H1 (cell line): ENCODE measurements around the gene NEMF. TPM values are rescaled to one million over a fixed set of nuclear protein-coding genes. Genes with fewer than 3 reads are reported as not detected.
"Not testable (repeated sequence)": the region's sequence is repeated elsewhere in the genome, so short reads cannot be mapped to it uniquely, and the experiment has no call there.

ENCODE experiments used
- CTCF ChIA-PET: fragments of 300-600 bp; sonication (Branson Sonifier 250); formaldehyde crosslinking; loops from one replicate; lab custom pipeline; 2021; ENCODE audit not compliant: partially characterized antibody; lab: Charles Lee
- POLR2A ChIA-PET: fragments of 300-600 bp; sonication (Branson Sonifier 250); formaldehyde crosslinking; loops from one replicate; lab custom pipeline; 2021; ENCODE audit warnings: inconsistent platforms; ENCODE audit not compliant: partially characterized antibody; lab: Charles Lee
- DNase-seq, 2 experiments: peaks; one replicate each; pipeline versions ENCODE4 v3.0.0 to v3.0.0-alpha.2; 2010 to 2022; ENCODE audit warnings: low spot score in 2 of 2, low read depth in 1 of 2, mixed read lengths in 1 of 2
- FAIRE-seq: peaks from 2 replicates; lab custom pipeline; 2011; peaks lifted over from hg19 to GRCh38; lab: Jason Lieb, UNC
- H2AFZ ChIP-seq: 2 replicates; pipeline ENCODE4 v1.8.1; 2012; ENCODE audit warnings: low read length, inconsistent platforms
- H2AK5ac ChIP-seq: 2 replicates; pipeline ENCODE4 v1.6.1; 2013; ENCODE audit warnings: low read depth, low read length
- H2BK120ac ChIP-seq: replicated peaks from 2 replicates; pipeline ENCODE3; 2013; ENCODE audit warnings: low read depth, low read length, inconsistent platforms
- H2BK12ac ChIP-seq: 2 replicates; pipeline ENCODE4 v1.6.1; 2013; ENCODE audit warnings: low read depth, low read length
- H2BK15ac ChIP-seq: 2 replicates; pipeline ENCODE4 v1.6.1; 2013; ENCODE audit warnings: low read length
- H2BK20ac ChIP-seq: 2 replicates; pipeline ENCODE4 v1.6.1; 2013; ENCODE audit warnings: low read length
- H2BK5ac ChIP-seq: 2 replicates; pipeline ENCODE4 v1.6.1; 2013; ENCODE audit warnings: low read depth, low read length
- H3K14ac ChIP-seq: 2 replicates; pipeline ENCODE4 v1.6.1; 2013; ENCODE audit warnings: inconsistent platforms; ENCODE audit not compliant: insufficient read length
- H3K18ac ChIP-seq: 2 replicates; pipeline ENCODE4 v1.6.1; 2013; ENCODE audit warnings: low read length; ENCODE audit errors: extremely low read depth
- H3K23ac ChIP-seq: 2 replicates; pipeline ENCODE4 v1.6.1; 2013; ENCODE audit warnings: inconsistent platforms; ENCODE audit not compliant: insufficient read length
- H3K23me2 ChIP-seq: 2 replicates; pipeline ENCODE4 v1.6.1; 2013; ENCODE audit warnings: low read depth, low read length
- H3K27ac ChIP-seq: 2 replicates; pipeline ENCODE4 v1.6.1; 2011; ENCODE audit warnings: low read depth, low read length, inconsistent platforms
- H3K27me3 ChIP-seq, 4 experiments: replicated peaks in 1 of 4; 1 replicate in 1 of 4; 2 replicates in 3 of 4; pipeline versions ENCODE4 v1.6.1 to v1.8.1; 2011 to 2013; ENCODE audit warnings: low read length in 3 of 4, mild to moderate bottlenecking in 3 of 4, inconsistent platforms in 2 of 4, mixed read lengths in 2 of 4, moderate library complexity in 1 of 4; ENCODE audit not compliant: control insufficient read depth in 3 of 4, insufficient read depth in 3 of 4; ENCODE audit errors: extremely low read depth in 1 of 4
- H3K36me3 ChIP-seq, 4 experiments: 2 replicates each; pipeline versions ENCODE4 v1.6.1 to v1.8.1; 2011 to 2013; ENCODE audit warnings: mild to moderate bottlenecking in 4 of 4, low read length in 3 of 4, moderate library complexity in 2 of 4, control low read depth in 1 of 4, inconsistent platforms in 1 of 4; ENCODE audit not compliant: insufficient read depth in 4 of 4, control insufficient read depth in 2 of 4
- H3K4ac ChIP-seq: replicated peaks from 2 replicates; pipeline ENCODE3; 2013; ENCODE audit warnings: low read length, low read depth, mixed read lengths, inconsistent platforms; ENCODE audit not compliant: insufficient read length
- H3K4me1 ChIP-seq, 4 experiments: replicated peaks in 1 of 4; 1 replicate in 1 of 4; 2 replicates in 3 of 4; pipeline versions ENCODE4 v1.6.1 to v1.8.1; 2011 to 2013; ENCODE audit warnings: low read length in 3 of 4, inconsistent platforms in 2 of 4, mixed read lengths in 1 of 4; ENCODE audit not compliant: insufficient read depth in 4 of 4, control insufficient read depth in 3 of 4
- H3K4me2 ChIP-seq, 2 experiments: 2 replicates each; pipeline versions ENCODE4 v1.6.1 to v1.8.1; 2011 to 2013; ENCODE audit warnings: low read depth in 2 of 2, low read length in 2 of 2, control low read depth in 1 of 2, inconsistent platforms in 1 of 2, mild to moderate bottlenecking in 1 of 2; ENCODE audit not compliant: insufficient read depth in 1 of 2
- H3K4me3 ChIP-seq, 4 experiments: fragments of 200-600, 300-600 bp in 1 of 4; sonication (generic), shearing (Covaris generic), sonication (Bioruptor Twin) in 1 of 4; 2 replicates each; pipeline versions ENCODE4 v1.5.1 to v1.8.1; 2011 to 2016; ENCODE audit warnings: low read length in 4 of 4, low read depth in 3 of 4, control low read depth in 2 of 4, inconsistent platforms in 2 of 4, mild to moderate bottlenecking in 2 of 4, mixed read lengths in 1 of 4, moderate library complexity in 1 of 4; ENCODE audit not compliant: insufficient read depth in 2 of 4; ENCODE audit errors: extremely low read depth in 1 of 4
- H3K56ac ChIP-seq: replicated peaks from 2 replicates; pipeline ENCODE3; 2013; ENCODE audit warnings: low read depth, mild to moderate bottlenecking, mixed read lengths, low read length, inconsistent platforms; ENCODE audit not compliant: insufficient read length
- H3K79me1 ChIP-seq: 2 replicates; pipeline ENCODE4 v1.6.1; 2013; ENCODE audit warnings: low read depth, low read length, control low read depth
- H3K79me2 ChIP-seq, 2 experiments: 2 replicates each; pipeline versions ENCODE4 v1.6.1 to v1.8.1; 2012 to 2013; ENCODE audit warnings: low read length in 2 of 2, mild to moderate bottlenecking in 2 of 2, inconsistent platforms in 1 of 2; ENCODE audit not compliant: insufficient read depth in 2 of 2, control insufficient read depth in 1 of 2
- H3K9ac ChIP-seq, 4 experiments: replicated peaks in 1 of 4; 1 replicate in 1 of 4; 2 replicates in 3 of 4; pipeline versions ENCODE4 v1.6.1 to v1.8.1; 2011 to 2013; ENCODE audit warnings: low read depth in 3 of 4, low read length in 3 of 4, control low read depth in 2 of 4, mild to moderate bottlenecking in 2 of 4, moderate library complexity in 2 of 4, inconsistent platforms in 1 of 4; ENCODE audit errors: extremely low read depth in 1 of 4
- H3K9me3 ChIP-seq, 2 experiments: 2 replicates each; pipeline versions ENCODE4 v1.6.1 to v1.8.1; 2012 to 2013; ENCODE audit warnings: mild to moderate bottlenecking in 2 of 2, moderate library complexity in 2 of 2, control low read depth in 1 of 2, inconsistent platforms in 1 of 2, low read depth in 1 of 2, low read length in 1 of 2, mixed read lengths in 1 of 2; ENCODE audit not compliant: insufficient read depth in 2 of 2
- H4K20me1 ChIP-seq, 2 experiments: replicated peaks in 1 of 2; 2 replicates each; pipeline versions ENCODE3 to v1.8.1; 2011 to 2013; ENCODE audit warnings: inconsistent platforms in 2 of 2, low read length in 2 of 2, mild to moderate bottlenecking in 1 of 2; ENCODE audit not compliant: insufficient read depth in 2 of 2, control insufficient read depth in 1 of 2
- H4K5ac ChIP-seq: 2 replicates; pipeline ENCODE4 v1.6.1; 2013; ENCODE audit warnings: low read length, low read depth, mixed read lengths, inconsistent platforms; ENCODE audit not compliant: insufficient read length
- H4K8ac ChIP-seq: 2 replicates; pipeline ENCODE4 v1.8.0; 2013; ENCODE audit warnings: mild to moderate bottlenecking, moderate library complexity, low read length, inconsistent platforms; ENCODE audit not compliant: insufficient read depth; ENCODE audit errors: extremely low read depth
- H4K91ac ChIP-seq: replicated peaks from 2 replicates; pipeline ENCODE3; 2013; ENCODE audit warnings: low read length, mixed read lengths, inconsistent platforms; ENCODE audit not compliant: insufficient read length
- ATF3 ChIP-seq: IDR thresholded peaks from 2 replicates; pipeline ENCODE4 v1.6.1; 2011; ENCODE audit warnings: low read depth, mild to moderate bottlenecking, low read length; ENCODE audit not compliant: insufficient read depth
- RXRA ChIP-seq: IDR thresholded peaks from 2 replicates; pipeline ENCODE4 v1.6.1; 2011; ENCODE audit warnings: low read depth, mild to moderate bottlenecking, low read length, moderate library complexity; ENCODE audit not compliant: insufficient read depth
- SAP30 ChIP-seq: fragments of 300-600 bp; sonication (generic); IDR thresholded peaks from 2 replicates; pipeline ENCODE4 v1.7.1; 2012; ENCODE audit warnings: low read length, moderate library complexity, mild to moderate bottlenecking, inconsistent platforms; ENCODE audit not compliant: insufficient read depth, insufficient replicate concordance
- TBP ChIP-seq: IDR thresholded peaks from 2 replicates; pipeline ENCODE4 v1.6.1; 2011; ENCODE audit warnings: low read depth, low read length, improper control_type of control experiment
- WGBS, 2 experiments: shearing (Covaris generic) in 1 of 2; methylation state at CpG; one replicate each; pipeline versions ENCODE4 v1.1.6 to v1.1.7; 2013 to 2015; ENCODE audit warnings: low lambda C conversion rate in 2 of 2, mixed read lengths in 2 of 2, inconsistent platforms in 1 of 2, low coverage in 1 of 2, missing lambda C conversion rate in 1 of 2; ENCODE audit not compliant: insufficient replicate concordance in 2 of 2, insufficient coverage in 1 of 2, insufficient read length in 1 of 2; ENCODE audit errors: extremely low coverage in 1 of 2, missing lambda C conversion rate in 1 of 2; 5-methylcytosine and 5-hydroxymethylcytosine counted together
- polyA plus RNA-seq, 7 experiments: library from polyadenylated mRNA; depleted of rRNA in 3 of 7; stranded (reverse) in 5 of 7; unstranded in 2 of 7; fragments of >200 nt in 5 of 7; fragments of 200-250 nt in 2 of 7; gene quantifications; 1 replicate in 5 of 7; 2 replicates in 1 of 7; 4 replicates in 1 of 7; pipeline versions ENCODE4 v1.2.1 to v1.2.3, GENCODE V29; 2011 to 2013; ENCODE audit warnings: missing spikeins in 2 of 7, mixed read lengths in 2 of 7
- total RNA-seq: library from RNA; stranded (reverse); fragmentation: NEBNext Ultra II Directional; extraction: Animal tissue kit (Norgen Biotek cat#: 25700); gene quantifications from 2 replicates; pipeline ENCODE4 v1.2.1, GENCODE V29; 2021

NEMF gene
- total and polyA plus RNA-seq, 2 of the 8 experiments (the other 6 are each of a cell fraction or from before 2014, with no cell fraction given), result 8.3 to 45.5 TPM

- no peak for TF ChIP-seq RXRA
- TF ChIP-seq SAP30, result no peak
- no peak for TF ChIP-seq ATF3
- no peak for TF ChIP-seq TBP
Observed at GRCh38 chr14:49745191-49745590, 107.4 kb downstream of the NEMF start (continued).

- H3K9me3 ChIP-seq, H4K20me1 ChIP-seq, H3K36me3 ChIP-seq, H2AFZ ChIP-seq, H2BK15ac ChIP-seq, H4K5ac ChIP-seq, H3K4me2 ChIP-seq, H3K4ac ChIP-seq, H3K23ac ChIP-seq, POLR2A ChIA-PET, H3K4me3 ChIP-seq, H3K79me1 ChIP-seq, H3K27ac ChIP-seq, H4K91ac ChIP-seq, H3K9ac ChIP-seq, H3K18ac ChIP-seq, H3K4me1 ChIP-seq, FAIRE-seq, H2BK12ac ChIP-seq, H2AK5ac ChIP-seq, DNase-seq, H4K8ac ChIP-seq, H3K56ac ChIP-seq, H3K14ac ChIP-seq, H2BK5ac ChIP-seq, H3K27me3 ChIP-seq, H3K79me2 ChIP-seq, H2BK120ac ChIP-seq, H2BK20ac ChIP-seq, H3K23me2 ChIP-seq: not testable (repeated sequence)
- CTCF ChIA-PET, result interaction anchor here (1.0 kb wide), 1 partner anchor 15 kb away, joined by 3 read pairs; no protein-coding TSS in a partner anchor
- WGBS, 2 experiments, result 81% methylated on average over 4 of the region's 4 CpGs; no CpG with 5 or more reads in 1 of the 2 experiments
Observed at GRCh38 chr14:49735669-49736068, 116.9 kb downstream of the NEMF start.
